ENCODE measurements around the gene PTPRN2. TPM values are rescaled to one million over a fixed set of nuclear protein-coding genes. Genes with fewer than 3 reads are reported as not detected.
A peak's percentile ranks its signal among the peaks of the same experiment; 100 is the strongest.
"Not testable (repeated sequence)": the region's sequence is repeated elsewhere in the genome, so short reads cannot be mapped to it uniquely, and the experiment has no call there.

The PTPRN2 gene
- total RNA-seq, 2 experiments from 2014 or later: 7.0 to 7.2 TPM

DNA sequence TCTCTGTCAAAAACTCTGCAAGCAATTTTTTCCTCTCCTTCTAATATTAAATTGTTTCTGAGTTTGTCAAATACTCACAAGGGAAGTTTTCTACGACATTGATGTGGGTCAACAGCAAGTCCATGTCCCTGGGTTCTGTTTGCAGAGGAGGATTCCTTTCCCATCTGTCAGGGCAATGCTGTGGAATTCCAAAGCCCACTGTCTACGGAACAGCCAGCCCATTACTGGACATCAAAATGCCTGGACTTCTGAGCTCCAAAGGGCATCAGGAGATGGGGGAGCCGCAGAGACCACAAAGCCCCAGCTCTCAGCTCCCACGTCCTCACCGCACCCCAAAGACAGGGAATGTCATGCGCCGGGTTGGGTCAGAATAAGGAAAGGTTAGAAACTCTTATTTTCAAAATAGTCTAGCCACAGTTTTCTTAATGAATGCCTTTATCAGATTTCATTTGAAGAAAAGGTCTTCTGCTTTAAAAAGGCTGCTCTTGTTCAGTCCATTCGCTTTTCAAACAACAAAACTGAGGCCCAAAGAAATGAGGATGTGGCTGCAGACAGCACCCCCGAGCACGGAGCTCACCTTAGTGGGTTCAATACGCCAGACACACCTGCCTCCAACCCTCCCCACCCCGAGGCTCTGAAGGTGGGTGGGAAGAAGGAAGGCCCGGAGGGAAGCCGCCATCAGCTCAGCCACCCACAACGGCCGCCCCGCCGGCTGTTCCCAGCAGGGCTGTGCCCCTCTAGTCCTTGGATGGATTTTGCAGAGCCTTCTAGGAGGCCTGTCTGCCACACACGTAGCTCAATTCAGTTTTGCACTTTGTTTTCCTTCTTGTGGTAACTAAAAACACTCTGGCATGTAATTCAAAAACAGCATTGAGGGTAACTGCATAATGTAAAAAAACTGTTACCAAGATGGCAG, 44.7 kb downstream of the PTPRN2 start:
- Mint-ChIP-seq H3K27me3 (ENCODE audit: low read depth) (no peaks in the 10 kb centered on the region), H3K4me3 (no peak overlapping the region), H3K36me3 (ENCODE audit: low read depth) (no peaks in the 10 kb centered on the region), H3K27ac (no peak overlapping the region), H3K9me3 (ENCODE audit: insufficient read depth) (no peaks in the 10 kb centered on the region), H3K4me1 (ENCODE audit: low read depth) (peaks cover 5% of the 10 kb centered on the region)
- POLR2A ChIA-PET: interaction anchor here (0.5 kb wide), 1 partner anchor 48 kb away, joined by 3 read pairs; no protein-coding TSS in a partner anchor
- CTCF ChIA-PET: no interaction called here
- DNase-seq: no peak
- no peak for ATAC-seq

GRCh38 chr7:158541346-158542010, 46.1 kb downstream of the PTPRN2 start:
- H3K27me3 Mint-ChIP-seq (ENCODE audit: low read depth): no peaks in the 10 kb centered on the region
- peaks cover 5% of the 10 kb centered on the region for H3K4me1 Mint-ChIP-seq (ENCODE audit: low read depth)
- H3K4me3 Mint-ChIP-seq: no peak overlapping the region
- no peaks in the 10 kb centered on the region for H3K36me3 Mint-ChIP-seq (ENCODE audit: low read depth)
- ChIA-PET POLR2A (no interaction called here), CTCF (no interaction called here)
- H3K9me3 Mint-ChIP-seq (ENCODE audit: insufficient read depth): no peaks in the 10 kb centered on the region
- no peak for ATAC-seq
- no peak overlapping the region for H3K27ac Mint-ChIP-seq
- DNase-seq: peak; percentile 27

GRCh38 chr7:158539711-158540146, 47.9 kb downstream of the PTPRN2 start:
- POLR2A ChIA-PET: no interaction called here
- no peak for ATAC-seq

DNA sequence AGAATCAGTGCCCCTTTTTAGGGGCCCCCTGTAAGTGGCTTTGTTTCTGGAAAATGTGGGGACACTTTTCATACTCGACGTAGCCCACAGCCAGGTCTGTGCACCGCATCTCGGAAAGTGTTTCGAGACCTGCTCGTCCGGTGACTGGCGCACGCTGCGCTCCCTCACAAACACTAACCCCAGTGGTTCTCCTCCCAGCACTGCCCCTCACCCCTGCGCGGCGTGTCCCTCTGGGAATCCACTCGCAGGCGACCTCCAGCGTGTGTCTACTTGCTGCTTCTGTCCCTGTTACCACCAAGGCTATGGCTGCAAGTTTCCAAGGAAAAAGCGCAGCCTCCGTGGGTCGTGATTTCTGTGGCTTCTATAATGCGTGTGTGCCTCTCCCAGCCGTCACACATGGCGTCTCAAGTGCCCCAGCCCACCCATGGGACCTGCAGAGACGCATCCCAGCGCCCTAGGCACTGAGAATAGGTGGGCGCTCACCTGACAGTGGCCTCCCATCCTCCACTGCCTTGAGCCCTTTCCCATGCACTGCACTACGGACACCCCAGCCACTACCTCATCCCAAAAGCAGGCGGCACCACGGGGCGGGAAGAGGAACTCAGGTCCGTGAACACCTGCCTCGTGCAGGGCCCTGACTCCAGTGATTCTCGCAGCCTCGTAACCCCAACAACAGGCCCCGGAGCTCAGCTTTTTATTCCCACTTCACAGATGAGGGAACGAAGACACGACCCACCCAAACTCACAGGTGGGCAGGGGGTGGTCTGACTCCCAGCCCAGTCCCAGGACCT, 49.3 kb downstream of the PTPRN2 start:
- CTCF ChIA-PET: no interaction called here
- ATAC-seq (no peak), DNase-seq (no peak)
- Mint-ChIP-seq H3K36me3 (ENCODE audit: low read depth) (no peaks in the 10 kb centered on the region), H3K27ac (no peak overlapping the region), H3K4me3 (no peak overlapping the region), H3K27me3 (ENCODE audit: low read depth) (no peaks in the 10 kb centered on the region), H3K4me1 (ENCODE audit: low read depth) (peaks cover 5% of the 10 kb centered on the region), H3K9me3 (ENCODE audit: insufficient read depth) (no peaks in the 10 kb centered on the region)
- POLR2A ChIA-PET: no interaction called here

More at GRCh38 chr7:158539711-158540146, 47.9 kb downstream of the PTPRN2 start:
- no peaks in the 10 kb centered on the region for H3K9me3 Mint-ChIP-seq (ENCODE audit: insufficient read depth)
- CTCF ChIA-PET: no interaction called here
- H3K27ac Mint-ChIP-seq: no peak overlapping the region
- H3K27me3 Mint-ChIP-seq (ENCODE audit: low read depth): no peaks in the 10 kb centered on the region
- no peaks in the 10 kb centered on the region for H3K36me3 Mint-ChIP-seq (ENCODE audit: low read depth)
- DNase-seq: no peak
- H3K4me3 Mint-ChIP-seq: no peak overlapping the region
- peaks cover 5% of the 10 kb centered on the region for H3K4me1 Mint-ChIP-seq (ENCODE audit: low read depth)

- Mint-ChIP-seq H3K36me3 (ENCODE audit: low read depth) (no peaks in the 10 kb centered on the region), H3K27me3 (ENCODE audit: low read depth) (no peaks in the 10 kb centered on the region), H3K4me3 (no peak overlapping the region), H3K9me3 (ENCODE audit: insufficient read depth) (no peaks in the 10 kb centered on the region), H3K4me1 (ENCODE audit: low read depth) (peaks cover 5% of the 10 kb centered on the region), H3K27ac (no peak overlapping the region)
- no peak for ATAC-seq
- DNase-seq: no peak
- POLR2A ChIA-PET: no interaction called here
- CTCF ChIA-PET: no interaction called here
Observed at GRCh38 chr7:158537516-158537882, 50.1 kb downstream of the PTPRN2 start.

GRCh38 chr7:158536871-158537515, 50.6 kb downstream of the PTPRN2 start:
- POLR2A ChIA-PET: no interaction called here
- Mint-ChIP-seq H3K27ac (no peak overlapping the region), H3K27me3 (ENCODE audit: low read depth) (no peaks in the 10 kb centered on the region), H3K9me3 (ENCODE audit: insufficient read depth) (no peaks in the 10 kb centered on the region), H3K4me3 (no peak overlapping the region), H3K36me3 (ENCODE audit: low read depth) (no peaks in the 10 kb centered on the region), H3K4me1 (ENCODE audit: low read depth) (peaks cover 5% of the 10 kb centered on the region)
- ATAC-seq: no peak
- DNase-seq: no peak
- CTCF ChIA-PET: no interaction called here

- H3K27ac Mint-ChIP-seq: no peak overlapping the region
- H3K4me3 Mint-ChIP-seq: no peak overlapping the region
- ATAC-seq: no peak
- H3K27me3 Mint-ChIP-seq (ENCODE audit: low read depth): no peaks in the 10 kb centered on the region
- no peaks in the 10 kb centered on the region for H3K4me1 Mint-ChIP-seq (ENCODE audit: low read depth)
- CTCF ChIA-PET: no interaction called here
- DNase-seq: no peak
- no peaks in the 10 kb centered on the region for H3K36me3 Mint-ChIP-seq (ENCODE audit: low read depth)
- H3K9me3 Mint-ChIP-seq (ENCODE audit: insufficient read depth): no peaks in the 10 kb centered on the region
- POLR2A ChIA-PET: no interaction called here
Observed at GRCh38 chr7:158535079-158535478, 52.5 kb downstream of the PTPRN2 start.

DNA sequence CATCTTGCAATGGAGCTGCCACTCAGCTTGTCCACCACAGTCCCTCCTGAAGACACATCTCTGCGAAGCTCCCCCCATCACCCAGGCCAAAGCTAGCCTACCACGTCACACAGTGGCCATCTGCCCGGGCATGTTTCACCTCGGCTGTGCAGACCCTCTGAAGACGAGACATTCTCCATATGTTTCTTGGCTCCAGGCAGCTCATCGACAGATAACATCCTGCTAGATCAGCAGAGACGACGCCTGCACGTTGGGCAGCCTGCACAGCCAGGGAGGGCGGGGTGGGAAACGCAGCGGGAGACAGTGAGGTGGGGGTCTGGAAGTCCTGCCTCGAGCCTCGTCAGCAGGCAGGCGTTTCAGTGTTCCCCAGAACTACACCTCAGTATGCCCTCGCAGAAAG, 53.0 kb downstream of the PTPRN2 start:
- DNase-seq (no peak), ATAC-seq (no peak)
- H3K4me1 Mint-ChIP-seq (ENCODE audit: low read depth): no peaks in the 10 kb centered on the region
- no peak overlapping the region for H3K27ac Mint-ChIP-seq
- no peaks in the 10 kb centered on the region for H3K36me3 Mint-ChIP-seq (ENCODE audit: low read depth)
- CTCF ChIA-PET: no interaction called here
- POLR2A ChIA-PET: no interaction called here
- no peak overlapping the region for H3K4me3 Mint-ChIP-seq
- no peaks in the 10 kb centered on the region for H3K27me3 Mint-ChIP-seq (ENCODE audit: low read depth)
- H3K9me3 Mint-ChIP-seq (ENCODE audit: insufficient read depth): no peaks in the 10 kb centered on the region

DNA sequence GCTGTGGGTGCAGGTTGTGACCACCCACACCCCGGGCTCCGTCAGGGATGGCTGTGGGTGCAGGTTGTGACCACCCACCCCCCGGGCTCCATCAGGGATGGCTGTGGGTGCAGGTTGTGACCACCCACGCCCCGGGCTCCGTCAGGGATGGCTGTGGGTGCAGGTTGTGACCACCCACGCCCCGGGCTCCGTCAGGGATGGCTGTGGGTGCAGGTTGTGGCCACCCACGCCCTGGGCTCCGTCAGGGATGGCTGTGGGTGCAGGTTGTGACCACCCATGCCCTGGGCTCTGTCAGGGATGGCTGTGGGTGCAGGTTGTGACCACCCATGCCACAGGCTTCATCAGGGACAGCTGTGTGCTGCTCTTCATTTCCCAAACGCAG, 53.5 kb downstream of the PTPRN2 start:
- H3K4me3 Mint-ChIP-seq; ATAC-seq; DNase-seq; H3K27me3 Mint-ChIP-seq (ENCODE audit: low read depth); H3K36me3 Mint-ChIP-seq (ENCODE audit: low read depth); POLR2A ChIA-PET; CTCF ChIA-PET; H3K27ac Mint-ChIP-seq; H3K4me1 Mint-ChIP-seq (ENCODE audit: low read depth); H3K9me3 Mint-ChIP-seq (ENCODE audit: insufficient read depth): not testable (repeated sequence)

GRCh38 chr7:158533386-158534133, 54.1 kb downstream of the PTPRN2 start:
- no peaks in the 10 kb centered on the region for H3K27me3 Mint-ChIP-seq (ENCODE audit: low read depth)

DNA sequence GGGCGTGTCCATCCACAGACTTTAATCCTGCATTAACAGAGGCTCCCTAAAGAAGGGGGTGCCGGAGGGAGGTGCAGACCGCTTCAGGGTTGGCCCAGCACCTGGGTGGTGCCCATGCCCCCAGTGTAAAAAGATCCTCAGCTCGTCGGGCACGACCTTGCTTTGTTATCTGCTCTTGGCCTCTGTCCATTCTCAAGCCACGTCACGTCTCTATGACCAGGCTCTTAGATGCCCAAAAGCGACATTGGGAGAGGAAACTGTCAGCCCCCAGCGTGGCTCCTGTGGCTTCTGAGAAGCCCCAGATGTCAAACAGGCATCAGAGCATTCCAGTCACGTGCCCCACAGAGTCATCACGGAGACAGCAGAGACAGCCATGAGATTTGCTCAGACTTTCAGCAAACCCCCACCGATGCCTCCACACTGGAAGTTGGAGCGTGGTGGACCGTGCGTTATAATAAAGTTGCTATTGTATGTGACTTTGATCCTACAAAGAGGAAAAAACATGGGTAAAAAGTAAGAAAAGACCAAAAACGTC, 55.5 kb downstream of the PTPRN2 start:
- no peak for ATAC-seq
- POLR2A ChIA-PET: no interaction called here
- H3K27ac Mint-ChIP-seq: no peak overlapping the region
- no peaks in the 10 kb centered on the region for H3K9me3 Mint-ChIP-seq (ENCODE audit: insufficient read depth)
- H3K27me3 Mint-ChIP-seq (ENCODE audit: low read depth): no peaks in the 10 kb centered on the region
- no peak for DNase-seq
- no peaks in the 10 kb centered on the region for H3K4me1 Mint-ChIP-seq (ENCODE audit: low read depth)
- CTCF ChIA-PET: no interaction called here
- no peak overlapping the region for H3K4me3 Mint-ChIP-seq
- no peaks in the 10 kb centered on the region for H3K36me3 Mint-ChIP-seq (ENCODE audit: low read depth)

More at GRCh38 chr7:158533386-158534133, 54.1 kb downstream of the PTPRN2 start:
- Mint-ChIP-seq H3K27ac (no peak overlapping the region), H3K36me3 (ENCODE audit: low read depth) (no peaks in the 10 kb centered on the region), H3K9me3 (ENCODE audit: insufficient read depth) (no peaks in the 10 kb centered on the region), H3K4me3 (no peak overlapping the region), H3K4me1 (ENCODE audit: low read depth) (no peaks in the 10 kb centered on the region)
- ChIA-PET CTCF (no interaction called here), POLR2A (no interaction called here)
- DNase-seq (no peak), ATAC-seq (no peak)

Data from activated CD8-positive, alpha-beta T cell treated with anti-CD3 and anti-CD28 coated beads, Interleukin-2, amount 10 ng/mL, durations not matched to agents 7 days and 5 days (primary cell).